ENCODE results near the gene PRKD1.

The PRKD1 gene

DNA sequence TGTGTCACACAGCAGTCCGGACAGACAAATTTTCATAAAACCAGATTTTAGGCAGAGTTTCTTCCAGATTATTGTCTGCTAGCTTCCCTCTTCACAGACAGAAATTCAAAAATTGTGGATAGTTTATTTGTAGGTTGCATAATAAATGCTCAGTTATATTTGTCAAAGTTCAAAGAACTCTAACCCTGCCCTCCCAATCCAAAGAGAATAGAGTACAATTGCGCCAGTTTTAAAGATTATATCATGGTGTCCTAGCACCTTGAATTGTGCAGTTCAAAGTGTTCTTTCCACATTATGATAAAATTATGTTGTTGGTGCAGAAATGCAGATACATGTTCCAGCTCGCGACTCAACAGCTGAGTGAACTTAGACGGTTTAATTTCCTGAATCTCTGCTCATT is 263.1 kb downstream of the PRKD1 start:
- DNase-seq = no peak

DNA sequence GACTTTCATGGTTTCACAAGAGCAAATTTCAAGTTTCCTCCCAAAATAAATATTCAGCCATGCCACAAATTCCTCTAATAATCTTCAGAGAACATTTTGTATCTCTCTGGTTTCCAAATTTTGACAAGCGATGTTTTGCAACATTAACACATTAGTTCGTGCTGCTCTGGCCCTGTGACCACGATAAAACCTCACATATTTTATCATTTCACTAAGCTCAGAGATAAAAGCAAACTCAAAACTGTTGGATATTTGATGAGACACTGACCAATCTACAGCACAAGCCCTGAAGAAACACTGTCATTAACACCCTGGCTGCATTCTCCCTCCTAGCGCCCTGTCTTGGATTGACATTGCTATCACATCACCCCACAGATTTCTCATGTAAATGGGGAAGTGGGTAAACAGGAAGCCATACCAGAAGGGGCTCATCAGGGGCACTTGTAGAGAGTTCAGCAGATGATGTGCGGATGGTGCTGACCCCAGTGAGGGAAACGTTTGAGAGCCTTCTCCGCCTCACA is 264.3 kb downstream of the PRKD1 start:
- DNase-seq = no peak

DNA sequence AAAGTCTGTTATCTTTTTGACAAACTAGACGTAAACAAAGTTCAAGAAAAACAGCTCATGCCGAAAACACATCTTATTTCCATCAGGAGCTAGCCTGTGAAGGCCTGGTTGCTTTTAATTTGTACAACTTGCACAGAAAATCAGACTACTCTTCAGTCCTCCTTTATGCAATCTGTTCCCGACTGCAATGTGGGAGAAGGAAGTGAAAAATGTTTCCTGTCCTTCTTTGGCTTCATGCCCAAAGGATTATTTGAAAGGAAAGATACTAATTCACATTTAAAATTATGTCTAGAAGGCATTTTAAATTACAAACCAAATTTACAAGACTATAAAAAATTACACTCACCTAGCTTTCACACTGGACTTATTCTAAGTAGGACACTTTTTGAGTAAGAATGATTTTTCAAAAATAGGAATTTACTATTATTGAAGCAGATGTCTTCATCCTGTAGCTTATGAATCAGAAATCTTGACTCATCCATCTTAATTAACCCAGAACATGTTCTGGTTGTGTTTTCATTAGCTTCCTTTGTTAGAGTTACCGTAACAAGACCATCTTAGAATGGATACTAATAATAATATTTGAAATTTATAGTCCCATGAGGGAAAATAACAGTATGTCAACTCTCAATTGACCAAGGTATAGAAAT is 272.6 kb downstream of the PRKD1 start:
- DNase-seq = no peak

DNA sequence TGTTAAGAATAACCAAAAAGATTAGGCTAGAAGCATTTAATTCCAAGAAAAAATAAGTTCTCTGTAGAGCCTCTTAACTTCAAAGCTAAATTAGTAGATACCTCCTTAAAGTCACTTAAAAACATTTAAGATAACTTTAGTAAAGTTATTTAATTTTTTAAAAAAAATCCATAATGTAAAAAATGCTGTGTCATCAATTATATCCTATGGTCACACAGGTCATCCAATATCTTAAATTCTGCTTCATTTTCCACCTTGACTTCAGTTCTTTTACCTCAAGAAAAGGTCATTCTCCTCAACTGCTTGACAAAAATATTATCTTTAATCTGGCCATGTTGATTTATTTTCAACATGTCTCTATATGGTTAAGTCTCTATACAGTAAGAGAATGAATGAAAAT is 274.3 kb downstream of the PRKD1 start:
- DNase-seq = no peak

DNA sequence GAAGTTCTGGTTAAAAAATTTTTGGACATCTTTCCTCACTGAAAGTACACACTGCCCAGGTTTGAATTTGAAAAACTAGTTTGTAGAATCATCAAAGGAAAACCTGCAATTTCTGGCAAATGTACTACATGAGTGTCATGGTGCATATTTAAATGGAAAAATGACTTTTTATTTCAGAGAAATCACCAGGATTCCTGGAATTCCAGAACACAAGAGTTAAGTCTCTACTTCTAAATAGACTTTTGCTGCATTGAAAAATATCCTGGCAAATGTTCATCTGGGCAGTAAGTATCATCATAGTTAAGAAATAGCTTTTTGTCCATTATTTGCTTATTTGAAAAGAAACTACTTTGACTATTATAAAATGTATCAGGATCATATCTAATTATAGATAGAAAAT is 275.1 kb downstream of the PRKD1 start:
- no peak for DNase-seq

GRCh38 chr14:29650554-29651269 is 276.9 kb downstream of the PRKD1 start:
- DNase-seq = no peak

DNA sequence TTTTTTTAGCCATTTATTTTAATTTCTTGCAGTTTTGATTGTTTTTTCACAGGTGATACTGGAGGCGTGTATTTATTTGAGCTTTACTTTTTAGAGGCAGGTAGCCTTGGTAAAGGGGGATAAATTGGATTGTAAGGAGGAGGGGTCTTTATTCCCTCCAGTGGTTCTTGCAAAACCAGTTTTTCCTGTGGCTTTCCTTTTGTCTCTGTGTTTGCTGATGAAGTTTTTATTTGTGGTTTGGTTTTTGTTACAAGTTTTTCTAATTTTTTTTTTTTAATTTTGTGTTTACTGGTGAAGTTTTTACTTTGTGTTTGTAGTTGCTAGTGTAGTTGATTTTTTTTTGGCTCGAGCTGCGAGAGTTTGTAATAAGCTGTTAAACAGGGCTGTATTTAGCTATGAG is 278.5 kb downstream of the PRKD1 start:
- no peak for DNase-seq

DNA sequence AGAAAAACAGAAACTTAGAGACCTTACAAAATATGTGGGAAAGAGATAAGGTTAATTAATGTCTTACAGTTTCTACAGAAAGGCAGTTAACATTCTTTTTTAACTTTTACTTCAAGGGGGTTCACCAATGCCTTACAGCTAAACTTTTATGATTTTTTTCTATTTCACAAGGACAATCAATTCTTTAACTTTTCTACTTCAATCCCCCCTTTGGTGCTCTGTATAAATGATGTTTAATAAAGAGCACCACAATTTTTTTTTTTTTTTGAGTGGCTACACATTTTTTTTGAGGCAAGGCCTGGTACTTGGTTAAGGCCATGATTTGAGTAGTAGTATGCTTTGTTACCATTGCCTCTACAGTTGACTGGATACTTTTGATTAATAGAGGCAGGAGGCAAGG is 279.6 kb downstream of the PRKD1 start:
- DNase-seq = no peak

DNA sequence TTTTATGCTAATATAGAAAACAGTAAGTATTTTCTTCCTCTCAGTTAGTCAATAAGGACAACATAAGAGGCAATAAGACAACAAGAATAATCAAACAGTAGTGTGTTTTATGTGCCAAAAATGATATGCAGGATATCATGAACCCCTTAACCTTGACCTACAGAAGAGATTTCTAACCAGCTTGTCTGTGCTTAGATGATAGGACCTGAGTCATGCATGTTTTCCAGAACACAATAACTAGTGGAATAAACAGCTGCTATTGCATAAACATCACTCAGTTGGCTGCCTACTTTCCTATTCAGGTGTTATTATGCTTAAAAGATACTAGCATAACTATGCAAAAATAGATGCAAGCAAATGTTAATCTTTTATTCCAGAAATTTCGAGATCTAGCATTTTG is 282.5 kb downstream of the PRKD1 start:
- DNase-seq = no peak

- no peak for DNase-seq
Observed at GRCh38 chr14:29643433-29644211, 284.0 kb downstream of the PRKD1 start.

- no peak for DNase-seq
Observed at GRCh38 chr14:29637411-29637810, 290.2 kb downstream of the PRKD1 start.

GRCh38 chr14:29636870-29637269 is 290.8 kb downstream of the PRKD1 start:
- DNase-seq = no peak

DNA sequence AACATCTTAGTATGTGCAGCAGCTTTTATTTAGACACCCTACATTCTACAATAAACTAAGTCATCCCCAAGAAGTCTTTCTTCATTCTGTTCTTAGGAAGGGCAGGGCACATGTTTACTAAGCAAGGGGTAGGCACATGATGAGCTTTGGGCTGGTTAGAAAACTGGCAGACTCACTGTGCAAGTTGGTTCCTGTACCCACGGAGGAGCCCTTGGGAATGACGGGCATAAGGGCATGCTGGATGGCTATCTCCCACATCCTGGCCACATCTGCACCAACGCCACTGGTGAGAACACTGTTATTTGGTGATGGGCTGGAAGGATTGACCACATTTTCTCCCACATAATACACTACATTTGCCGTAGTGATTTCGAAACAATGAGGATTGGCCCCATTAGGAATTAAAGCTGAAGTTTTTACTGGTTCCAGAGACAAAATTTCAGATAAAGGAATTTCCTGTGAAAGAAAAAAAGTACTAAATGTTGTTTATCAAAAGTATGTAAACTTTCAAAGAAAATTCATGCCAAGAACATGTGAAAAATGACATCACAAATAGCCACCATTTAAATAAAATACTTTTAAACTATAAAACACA is 297.0 kb downstream of the PRKD1 start:
- no peak for DNase-seq

GRCh38 chr14:29629839-29630238 is 297.8 kb downstream of the PRKD1 start:
- no peak for DNase-seq

GRCh38 chr14:29627137-29627536 is 300.5 kb downstream of the PRKD1 start:
- DNase-seq = no peak

DNA sequence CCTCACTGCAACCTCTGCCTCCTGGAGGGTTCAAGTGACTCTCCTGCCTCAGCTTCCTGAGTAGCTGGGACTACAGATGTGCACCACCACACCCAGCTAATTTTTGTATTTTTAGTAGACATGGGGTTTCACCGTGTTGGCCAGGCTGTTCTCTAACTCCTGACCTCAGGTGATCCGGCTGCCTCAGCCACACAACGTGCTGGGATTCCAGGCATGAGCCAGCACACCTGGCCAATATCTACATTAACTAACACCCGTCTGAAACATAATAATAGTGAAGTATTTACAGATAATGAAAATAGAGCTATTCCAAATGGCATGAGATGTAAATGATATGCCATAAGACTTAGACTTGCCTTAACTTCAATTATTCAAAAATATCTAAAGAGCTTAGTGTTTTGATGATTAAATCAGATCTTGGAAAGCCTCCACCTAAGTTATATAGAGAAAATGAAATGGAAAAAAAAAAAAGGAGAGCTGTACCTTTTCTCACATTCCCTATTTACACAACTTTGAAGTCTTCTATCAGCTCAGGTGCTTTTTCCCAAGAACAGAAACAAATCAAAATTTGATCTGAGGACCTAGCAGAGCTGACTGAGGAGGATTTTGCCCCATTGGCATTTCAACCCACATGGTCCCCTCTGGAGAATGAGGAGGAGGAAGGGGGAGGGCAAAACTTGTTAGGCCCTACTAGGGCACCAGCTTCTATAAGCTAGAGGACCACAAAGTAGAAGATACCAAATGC is 309.2 kb downstream of the PRKD1 start:
- DNase-seq = no peak

- no peak for DNase-seq
Observed at GRCh38 chr14:29616922-29617321, 310.7 kb downstream of the PRKD1 start.

DNA sequence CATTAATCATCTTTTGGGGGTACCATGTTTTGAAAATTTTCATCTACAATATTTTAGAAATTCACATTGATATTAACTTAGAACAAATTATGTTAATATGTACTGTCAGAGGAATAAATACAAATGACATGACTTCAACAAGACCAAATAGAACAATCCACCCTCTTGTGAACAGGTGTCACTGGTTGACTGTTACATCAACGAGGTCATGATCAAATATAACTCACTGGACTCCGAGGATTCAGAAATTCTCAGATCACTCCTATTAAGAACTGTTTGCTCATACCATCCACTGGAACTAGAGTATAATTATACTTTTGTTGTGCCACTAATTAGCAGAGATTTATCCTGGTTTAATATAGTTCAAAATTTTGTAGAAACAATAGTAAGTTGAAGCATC is 318.8 kb downstream of the PRKD1 start:
- no peak for DNase-seq

GRCh38 chr14:29607169-29607568 is 320.5 kb downstream of the PRKD1 start:
- no peak for DNase-seq

- no peak for DNase-seq
Observed at GRCh38 chr14:29603696-29604095, 324.0 kb downstream of the PRKD1 start.

DNA sequence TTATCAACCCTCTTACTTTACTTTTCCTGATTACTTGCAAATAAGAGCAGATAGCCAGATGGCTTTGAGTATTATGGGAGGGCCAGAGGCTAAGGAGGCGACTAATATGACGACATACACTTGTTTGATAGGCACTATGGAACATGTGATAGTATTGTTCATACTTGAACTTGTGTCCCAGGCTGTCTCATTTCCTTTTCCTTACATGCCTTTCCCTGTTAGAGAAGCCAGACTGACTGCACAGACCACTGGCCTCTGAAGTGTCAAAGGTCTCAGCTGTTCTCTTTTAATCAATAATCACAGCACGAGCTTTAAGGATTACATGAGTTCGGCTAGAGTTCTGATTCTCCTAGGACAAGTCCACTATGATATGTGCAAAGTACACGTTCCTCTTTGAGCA is 326.0 kb downstream of the PRKD1 start:
- DNase-seq = no peak

DNA sequence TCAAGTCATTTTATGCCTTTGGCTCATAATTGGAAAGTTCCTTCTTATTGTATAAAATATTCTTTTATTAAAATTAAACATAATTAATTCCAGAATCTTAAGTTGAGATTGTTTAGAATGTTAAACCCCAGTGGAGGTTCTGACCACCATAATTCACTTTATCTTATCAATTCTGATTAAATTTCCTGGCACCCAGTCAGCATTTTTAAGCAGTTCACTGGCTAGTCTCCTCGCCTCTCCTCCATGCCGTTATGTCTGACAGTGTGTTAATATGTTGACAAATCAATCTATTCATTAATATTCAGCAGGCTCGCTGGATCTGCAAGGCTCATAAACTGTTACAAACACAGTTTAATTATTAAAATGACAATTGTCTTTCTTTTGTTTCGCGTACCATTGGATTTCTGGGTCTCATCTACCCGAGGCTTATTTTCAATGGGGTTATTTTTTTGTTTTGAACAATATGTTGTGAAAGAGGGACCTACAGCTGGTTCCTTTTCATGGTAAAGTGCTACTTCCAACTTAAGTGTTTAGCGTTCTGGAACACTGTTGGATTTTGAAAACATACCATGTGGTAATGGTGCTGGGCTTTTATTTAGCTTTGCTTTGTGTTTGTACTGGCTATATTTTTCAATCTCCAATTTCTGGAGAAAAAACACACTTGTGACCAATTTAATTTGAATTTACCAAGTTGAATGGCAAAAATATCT is 339.7 kb downstream of the PRKD1 start:
- no peak for DNase-seq
